Measurements from ENCODE around the gene CALCOCO1. TPM values are rescaled to one million over a fixed set of nuclear protein-coding genes. Genes with fewer than 3 reads are reported as not detected.

Gene CALCOCO1
- total RNA-seq, 1 donor from 2014 or later: 147 TPM

DNA sequence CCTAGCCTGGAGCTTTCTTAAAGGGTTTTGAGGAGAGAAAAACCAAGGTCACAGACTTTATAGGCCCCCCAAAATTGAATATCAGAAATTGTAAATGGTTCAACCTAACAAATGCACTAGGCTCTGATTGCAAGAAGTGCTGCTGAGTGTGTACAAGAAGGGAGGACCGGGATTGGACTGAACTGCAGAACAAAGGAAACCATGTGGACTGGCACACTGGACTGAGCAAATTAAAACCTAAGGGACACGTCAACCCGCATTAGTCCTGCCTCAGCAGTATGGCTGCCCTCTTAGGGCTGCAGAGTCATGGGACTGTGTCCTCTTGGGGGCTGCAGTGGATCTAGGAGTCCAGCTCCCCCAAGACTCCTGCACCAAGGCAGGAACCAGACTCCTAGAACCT is 25.4 kb upstream of the CALCOCO1 start:
- DNase-seq (ENCODE audit: low read depth): no peak

DNA sequence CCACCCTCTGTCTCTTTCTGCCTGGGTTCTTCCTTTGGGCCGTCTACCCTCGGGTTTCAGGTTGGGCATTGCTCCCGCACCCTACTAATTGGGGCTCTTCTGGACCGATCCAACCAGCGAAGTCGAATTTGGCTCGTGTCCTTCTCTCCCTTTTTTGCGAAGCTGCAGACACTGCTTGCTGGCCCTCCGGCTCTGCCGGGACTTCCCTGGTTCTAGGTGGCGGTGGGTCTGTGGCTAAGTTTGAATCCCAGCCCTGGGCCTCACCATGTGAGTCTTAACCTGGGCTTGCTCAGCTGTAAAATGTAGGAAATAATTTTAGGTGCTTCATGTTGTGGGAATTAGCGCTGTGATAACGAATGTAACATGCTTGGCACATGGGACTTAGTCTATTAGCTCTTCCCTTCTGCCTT is 24.9 kb upstream of the CALCOCO1 start:
- DNase-seq (ENCODE audit: low read depth): no peak

DNA sequence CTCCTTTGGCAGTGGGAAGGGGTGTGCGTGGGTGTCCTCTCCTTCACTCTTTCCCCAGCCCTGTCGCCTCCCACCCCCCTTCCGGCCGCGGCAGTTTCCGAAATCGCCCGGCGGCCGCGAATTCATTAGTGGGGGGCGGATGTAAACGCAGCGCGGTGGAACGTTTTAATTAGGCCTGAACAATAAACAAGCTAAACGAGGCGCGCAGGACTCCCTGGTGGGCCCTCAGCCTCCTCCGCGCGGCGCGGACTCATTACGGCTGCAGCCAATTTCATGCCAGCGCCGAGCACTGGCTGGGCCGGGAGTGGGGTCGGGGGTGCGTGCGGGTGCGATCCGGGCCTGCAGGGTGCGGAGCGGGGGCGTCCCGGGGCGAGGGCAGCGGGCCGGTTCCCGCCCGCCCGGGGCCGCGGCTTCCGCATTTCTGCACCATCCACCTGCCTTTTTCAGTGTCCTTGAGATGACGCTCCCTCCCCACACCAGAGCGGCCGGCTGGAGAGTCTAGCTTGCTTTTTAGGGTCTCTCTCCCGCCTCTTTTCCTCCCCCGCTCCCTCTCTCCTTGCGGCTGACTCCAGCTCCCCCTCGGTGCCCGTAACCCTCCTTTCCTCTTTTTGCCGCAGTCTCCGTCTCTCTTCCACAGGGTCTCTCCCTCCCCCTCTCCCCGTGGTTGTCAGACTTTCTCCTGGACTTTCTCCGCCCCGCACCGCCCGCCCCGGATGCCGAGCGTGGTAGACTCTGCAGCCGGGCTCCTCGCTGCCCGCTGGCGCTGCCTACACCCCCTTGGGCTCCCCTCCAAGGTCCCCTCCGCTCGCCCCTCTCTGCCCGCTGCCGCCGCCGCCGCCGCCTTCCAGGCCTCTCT is 24.3 kb upstream of the CALCOCO1 start, which contains the start of gene CISTR:
TSS of gene CISTR (minus strand) at position 644 of the 856 bp plus-strand sequence.
- no peak for DNase-seq (ENCODE audit: low read depth)

DNA sequence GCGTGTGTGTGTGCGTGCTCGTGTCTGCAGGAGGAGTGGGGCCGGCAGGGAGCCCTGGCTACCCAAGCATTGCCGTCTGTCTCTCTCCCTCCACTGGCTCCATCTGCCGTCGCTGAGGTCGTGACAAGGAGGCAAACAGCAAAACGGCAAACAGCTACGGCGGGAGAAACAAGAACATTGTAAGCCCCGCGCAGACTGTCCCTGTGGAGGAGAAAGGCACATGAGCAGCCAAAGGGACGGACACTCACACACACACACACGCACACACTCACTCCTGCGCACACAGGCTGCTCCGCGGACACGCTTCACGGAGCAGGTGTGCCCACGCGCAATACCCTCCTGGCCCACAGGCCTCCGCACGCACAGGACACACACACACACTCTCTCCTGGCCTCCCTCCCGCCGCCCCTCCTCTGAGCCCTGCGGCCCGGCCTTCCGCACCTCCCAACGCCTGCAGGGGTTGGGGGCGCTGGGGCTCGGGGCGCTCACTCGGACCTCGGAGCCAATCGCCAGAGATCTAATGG is 23.6 kb upstream of the CALCOCO1 start:
- peak; percentile 34 for DNase-seq (ENCODE audit: low read depth)

DNA sequence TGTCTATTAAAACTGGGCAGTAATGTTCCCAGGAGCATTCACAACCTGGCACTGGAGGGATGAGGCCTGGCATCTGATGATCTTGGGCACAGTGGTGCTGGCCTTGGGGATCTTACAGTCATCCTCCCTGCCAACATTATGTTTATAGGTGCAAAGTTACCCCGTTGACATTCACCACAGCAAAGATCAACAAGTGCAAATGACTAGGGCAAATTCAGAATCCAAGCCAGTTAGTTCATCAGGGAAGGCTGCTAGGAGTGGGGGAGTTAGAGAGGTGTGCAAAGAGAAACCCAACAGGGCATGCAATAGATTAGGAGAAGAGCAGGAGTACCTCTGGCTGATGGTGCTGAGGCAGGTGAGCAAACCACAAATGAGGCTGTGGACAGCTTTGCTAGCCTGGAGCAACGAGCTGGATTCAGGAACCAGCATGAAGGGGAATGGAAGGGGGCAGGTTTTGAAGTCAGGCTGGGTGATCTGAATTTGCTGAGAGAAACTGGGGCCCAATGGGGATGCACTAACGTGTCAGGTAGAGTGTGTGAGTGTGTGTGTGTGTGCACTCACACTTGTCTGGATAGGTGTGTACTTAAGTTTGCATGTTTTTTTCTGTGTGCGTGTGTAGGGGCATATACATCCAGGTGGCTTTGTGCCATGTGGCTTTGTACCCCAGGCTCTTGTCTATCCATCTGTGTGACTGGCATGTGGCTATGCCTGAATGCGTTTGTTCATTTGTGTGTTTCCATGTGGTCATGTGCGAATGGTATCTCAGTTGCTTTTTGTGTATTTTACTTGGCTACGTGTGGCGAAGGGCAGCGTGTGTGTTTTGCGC is 22.9 kb upstream of the CALCOCO1 start:
- DNase-seq (ENCODE audit: low read depth): no peak

DNA sequence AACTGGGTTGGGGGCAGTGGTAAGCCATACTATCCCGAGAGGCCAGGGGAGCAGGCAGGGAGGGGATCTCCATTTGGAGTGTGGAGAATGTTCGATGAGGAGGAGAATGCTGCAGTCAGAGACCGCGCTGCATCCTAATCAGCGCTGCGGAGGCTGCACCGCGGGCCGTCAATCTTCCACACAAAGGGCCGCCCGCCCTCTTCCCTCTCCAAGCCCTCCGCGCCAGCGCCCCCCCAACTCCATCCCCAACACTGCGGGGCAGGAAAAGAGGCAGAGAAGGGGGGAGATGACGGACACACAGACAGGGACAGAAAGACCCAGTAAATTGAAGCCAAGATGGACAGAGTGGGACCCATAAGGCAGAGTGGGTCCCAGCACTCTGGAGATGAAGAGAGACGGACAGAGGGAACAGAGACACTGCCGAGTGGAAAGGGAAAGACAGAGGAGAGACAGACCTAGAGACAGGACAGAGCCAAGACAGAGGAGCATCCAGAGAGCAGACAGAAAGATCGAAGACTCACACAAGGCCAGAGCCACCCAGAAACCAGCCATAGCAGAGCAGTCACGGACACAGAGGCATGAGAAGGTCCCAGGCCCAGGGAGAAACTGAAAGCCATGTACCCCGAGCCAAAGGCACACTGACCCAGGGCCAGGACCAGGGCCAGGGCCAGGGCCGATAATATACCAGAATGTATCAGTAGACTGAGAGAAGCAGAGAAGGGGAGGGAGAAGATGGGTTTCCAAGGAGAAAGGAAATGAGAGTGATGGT is 21.0 kb upstream of the CALCOCO1 start:
- no peak for DNase-seq (ENCODE audit: low read depth)

DNA sequence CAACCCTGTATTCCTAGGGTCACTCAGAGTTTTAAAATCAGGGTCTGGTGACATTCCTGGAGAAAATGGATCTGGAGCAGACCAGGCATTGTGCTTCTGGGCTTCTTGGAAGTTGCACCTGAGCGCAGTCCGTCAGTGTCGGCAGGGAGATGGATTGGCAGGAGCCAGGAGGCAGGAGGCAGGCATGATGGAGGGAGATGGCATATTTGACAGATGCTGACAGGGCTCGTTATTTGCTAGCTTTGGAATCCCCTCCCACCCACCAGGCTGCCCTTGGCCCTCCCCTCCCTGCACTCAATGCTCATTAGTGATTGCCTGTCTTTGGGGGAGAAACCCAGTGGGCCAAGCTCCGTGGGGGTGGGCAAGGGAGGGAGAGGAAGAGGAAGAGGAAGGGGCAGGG is 19.8 kb upstream of the CALCOCO1 start:
- DNase-seq (ENCODE audit: low read depth): no peak

DNA sequence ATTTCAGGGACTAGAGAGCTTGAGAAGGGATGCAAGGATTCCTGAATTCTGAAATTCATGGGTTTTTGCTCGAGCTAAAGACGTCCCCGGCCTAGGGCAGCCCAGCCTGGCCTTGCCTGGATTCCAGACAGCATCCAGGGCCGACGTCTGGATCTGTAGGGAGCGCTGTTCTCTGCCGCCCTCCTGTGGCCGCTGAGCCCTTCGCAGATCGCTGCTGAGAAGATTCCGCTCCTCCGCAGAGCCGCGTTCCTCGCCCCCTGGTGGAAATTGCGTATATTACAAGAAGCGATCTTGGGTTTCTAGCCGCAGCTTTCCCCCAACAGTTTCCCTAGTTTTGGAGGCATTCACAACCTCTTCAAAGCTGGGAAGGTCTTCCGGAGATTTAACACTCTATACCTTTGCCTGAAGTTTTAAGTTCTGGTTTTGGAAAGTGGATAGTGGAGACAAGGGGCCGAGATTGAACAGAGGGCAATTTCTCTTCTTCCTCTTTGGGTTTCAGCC is 19.4 kb upstream of the CALCOCO1 start:
- DNase-seq (ENCODE audit: low read depth): peak; percentile 90

DNA sequence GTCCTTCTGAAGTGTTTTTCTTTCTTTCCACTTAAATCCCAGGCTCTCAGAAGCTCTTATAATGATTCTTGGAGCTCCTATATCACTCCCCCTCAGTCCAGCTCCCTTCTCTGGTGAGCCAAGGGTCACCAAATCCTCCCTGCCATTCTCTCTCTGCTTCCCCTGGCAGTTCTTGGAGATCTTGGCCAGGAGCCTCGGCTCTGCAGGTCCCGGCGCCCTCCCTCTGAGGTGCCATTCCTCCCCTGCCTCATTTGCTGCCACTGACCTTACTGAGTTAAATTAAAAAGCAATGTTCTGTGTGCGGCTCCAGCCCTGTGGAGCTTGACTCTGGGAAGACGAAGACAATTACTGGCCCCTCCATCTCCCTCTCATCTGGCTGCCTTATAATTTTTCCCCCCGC is 17.5 kb upstream of the CALCOCO1 start:
- no peak for DNase-seq (ENCODE audit: low read depth)

DNA sequence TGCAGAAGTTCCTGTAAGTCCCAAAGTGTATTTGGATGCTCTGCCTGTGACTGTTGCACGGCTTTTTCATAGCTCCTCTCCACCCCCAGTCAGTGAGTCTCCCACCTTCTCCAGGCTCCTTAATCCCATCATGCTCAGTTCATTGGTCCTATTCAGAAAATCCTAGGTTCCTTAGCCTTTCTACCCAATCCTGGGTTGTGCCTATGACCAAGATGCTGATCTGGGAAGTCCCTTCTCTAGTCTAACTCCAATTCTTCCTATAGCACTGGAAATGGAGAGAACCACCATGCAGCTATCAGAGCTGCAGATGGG is 16.8 kb upstream of the CALCOCO1 start:
- no peak for DNase-seq (ENCODE audit: low read depth)

DNA sequence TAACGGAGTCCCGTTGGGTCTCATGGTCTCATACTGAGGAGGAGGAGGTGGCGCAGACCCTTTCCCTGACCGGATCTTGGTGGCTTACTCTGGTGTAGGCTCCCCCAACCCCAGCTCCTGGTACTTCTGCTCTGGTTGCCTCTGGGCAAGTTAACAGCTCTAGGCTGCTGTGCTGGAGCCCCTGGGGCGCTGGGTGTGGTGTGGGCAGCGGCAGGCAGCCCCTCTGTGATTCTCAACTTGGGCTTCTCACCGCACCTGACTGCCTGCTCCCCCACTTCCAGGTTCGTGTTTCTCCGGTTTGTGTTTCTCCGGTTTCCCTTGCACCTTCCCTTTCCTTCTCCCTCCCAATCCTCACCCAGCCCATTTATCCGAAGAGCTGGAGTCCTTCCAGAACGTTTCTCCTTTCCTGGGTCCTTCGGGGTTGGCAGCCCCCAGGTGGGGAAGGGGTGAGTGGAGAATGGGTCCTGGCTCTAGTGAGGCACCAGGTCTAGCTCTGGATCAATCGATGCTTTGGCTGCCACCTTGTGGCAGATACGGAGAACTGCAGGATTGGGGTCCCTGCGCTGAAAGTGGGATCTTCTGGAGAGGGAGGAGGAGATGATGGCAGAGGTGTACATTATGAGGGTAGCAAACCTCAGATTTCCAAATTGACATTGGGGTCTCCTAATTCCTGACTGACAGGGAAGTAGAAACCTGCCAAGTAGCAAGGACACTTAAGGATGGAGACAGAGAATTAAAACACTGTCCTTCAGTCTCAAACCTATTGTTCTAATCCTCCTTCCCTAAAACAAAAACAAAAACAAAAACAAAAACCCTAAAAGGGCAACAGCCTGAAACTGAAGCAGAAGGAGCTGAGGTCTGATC is 16.2 kb upstream of the CALCOCO1 start:
- peak; percentile 75 for DNase-seq (ENCODE audit: low read depth)

DNA sequence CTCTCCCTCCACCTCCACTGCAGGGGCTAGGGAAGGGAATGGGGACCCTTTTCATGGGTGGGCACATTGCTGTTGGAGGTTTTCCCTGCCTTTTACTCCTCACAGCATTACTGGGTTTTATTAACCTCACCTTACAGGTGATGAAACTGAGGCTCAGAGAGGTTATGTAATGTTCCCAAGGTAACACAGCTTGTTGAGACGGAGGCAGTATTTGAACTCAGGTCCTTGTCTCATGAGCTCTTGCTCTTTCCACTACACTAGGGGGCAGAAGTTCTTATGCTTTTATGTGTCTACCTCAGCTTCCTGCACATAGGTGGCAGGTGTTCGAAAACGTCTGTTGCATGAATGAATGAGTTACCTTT is 12.9 kb upstream of the CALCOCO1 start:
- DNase-seq (ENCODE audit: low read depth): no peak

DNA sequence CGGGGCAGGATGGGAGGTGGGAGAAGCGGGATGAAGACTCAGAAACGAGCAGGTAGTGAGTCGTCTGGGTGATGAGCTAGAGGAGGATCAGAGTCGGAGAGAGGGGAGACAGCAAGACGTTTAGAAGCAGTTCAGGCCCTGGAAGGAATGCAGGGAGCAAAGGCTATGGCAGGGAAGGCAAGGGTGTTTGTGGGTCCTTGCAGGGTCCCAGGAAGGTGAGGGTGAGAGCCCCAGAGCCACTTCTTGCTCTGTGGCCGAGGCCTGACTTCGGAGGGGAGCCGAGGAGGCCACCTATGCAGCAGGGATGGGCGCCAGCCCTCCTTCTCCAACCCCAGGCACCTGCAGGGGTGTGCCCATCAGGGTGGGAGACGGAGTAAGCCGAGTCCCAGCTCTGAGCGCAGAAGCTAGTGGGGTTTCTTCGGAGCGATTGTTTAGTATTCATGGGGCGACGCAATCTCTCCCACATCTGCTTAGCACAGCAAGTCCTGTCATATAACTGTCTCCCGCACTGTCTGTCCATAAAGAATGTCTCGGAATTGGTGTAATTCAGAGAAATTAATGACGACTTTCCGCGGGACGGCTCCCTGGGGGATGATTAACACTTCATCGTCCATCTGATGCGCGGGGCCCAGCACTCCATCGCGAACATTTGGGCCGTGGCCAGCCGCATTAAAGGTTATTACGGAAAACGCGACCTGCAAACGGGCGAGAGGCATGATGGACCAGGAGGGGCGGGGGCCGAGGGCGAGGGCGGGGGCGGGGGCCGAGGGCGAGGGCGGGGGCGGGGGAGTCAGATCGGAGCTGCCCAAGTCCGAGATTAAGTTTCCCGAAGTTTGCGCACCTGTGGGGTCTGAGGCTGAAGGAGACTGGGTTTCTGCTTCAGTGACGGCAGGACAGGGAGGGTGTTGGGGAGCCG is 12.2 kb upstream of the CALCOCO1 start:
- DNase-seq (ENCODE audit: low read depth): no peak

DNA sequence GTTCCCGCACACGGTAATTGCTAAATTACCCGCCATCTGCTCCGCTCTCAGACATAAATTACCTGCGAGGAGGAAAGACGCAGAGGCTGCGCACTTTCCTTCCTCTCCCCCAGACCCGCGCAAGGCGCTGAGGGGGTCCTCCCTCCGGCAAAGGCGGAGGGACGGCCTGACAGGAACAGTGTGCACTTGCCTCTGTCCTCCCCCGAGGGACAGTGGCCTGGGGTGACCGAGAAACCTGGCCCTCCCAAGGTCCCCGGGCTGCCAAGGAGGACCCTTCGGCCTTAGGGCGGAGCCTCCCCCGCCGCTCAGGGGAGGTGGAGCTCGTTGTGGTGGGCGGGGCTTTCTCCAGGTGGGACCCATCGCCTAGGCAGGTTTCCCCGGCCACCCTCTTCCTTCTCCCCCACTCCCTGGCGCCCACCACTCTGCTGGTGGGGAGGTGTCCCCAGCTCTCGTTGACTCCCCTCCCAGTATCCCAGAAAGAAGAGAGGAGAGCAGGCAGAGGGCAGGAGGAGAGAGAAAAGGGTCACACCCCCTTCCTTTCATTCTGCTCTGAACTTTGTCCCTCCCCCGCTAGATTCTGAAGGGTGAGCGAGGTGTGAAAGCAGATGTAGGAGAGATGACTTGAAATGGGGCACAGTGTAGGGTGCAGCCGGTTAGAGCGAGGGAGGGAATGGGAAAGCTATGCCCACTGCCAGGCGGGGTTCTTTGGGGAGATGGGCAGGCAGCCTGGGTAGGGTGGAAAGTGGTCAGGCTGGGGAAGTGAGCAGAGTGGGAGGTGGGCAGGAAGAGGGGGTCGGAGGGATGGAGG is 11.4 kb upstream of the CALCOCO1 start:
- DNase-seq (ENCODE audit: low read depth): no peak

DNA sequence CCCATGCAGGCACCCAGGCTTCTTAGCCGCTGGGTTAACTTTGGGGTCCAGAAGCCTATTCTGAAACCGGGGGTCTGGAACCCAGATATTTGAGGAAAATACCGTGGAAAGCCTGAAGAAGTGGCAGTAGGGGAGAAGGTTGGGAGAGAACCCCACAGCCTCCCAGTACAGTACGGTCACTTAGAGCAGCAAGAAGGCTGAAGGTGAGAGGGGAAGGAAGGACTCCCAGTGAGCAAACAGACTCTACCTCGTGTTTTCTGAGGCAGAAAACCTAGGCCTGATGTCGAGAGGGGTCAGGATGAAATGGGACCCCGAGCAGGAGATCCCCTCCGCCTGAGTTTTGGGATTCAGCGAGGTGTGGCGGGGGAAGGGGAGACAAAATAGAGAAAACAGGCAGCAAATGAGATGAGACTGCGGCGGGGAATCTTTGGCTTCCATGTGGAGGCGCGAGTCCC is 10.7 kb upstream of the CALCOCO1 start:
- DNase-seq (ENCODE audit: low read depth): no peak

DNA sequence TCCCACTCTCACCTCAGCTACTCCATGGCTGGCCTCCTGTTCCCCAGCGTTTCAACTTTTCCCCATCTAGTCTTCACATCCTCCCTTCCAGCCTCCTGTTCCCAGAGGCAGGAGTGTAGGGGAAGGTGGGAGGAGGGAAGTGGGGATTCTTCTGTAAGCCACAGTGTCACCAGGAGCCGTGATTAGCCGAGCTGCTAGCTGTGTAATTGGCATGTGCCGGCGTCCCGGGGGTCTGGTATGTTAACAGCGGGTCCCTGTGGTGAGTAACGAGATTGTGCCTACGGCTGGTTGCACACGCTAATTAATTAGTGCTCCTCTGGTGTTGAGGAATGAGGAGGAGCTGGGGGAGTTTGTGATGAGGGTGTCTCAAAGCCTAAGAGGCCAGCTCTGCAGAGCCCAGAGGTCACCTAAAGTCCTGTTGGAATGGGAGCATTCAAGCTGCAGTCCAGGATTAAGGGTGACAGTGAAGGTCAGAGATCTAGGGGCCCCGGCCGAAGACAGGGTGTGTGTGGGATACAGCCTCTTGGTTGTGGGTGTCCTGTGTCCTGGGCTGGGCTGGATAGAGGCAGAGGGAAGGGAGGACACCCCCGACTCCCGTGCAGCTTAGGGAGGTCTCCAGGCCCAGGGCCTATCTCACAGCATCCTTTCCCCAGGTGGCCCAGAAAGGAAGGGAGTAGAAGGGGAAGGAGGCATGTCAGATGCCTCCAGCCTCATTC is 10.0 kb upstream of the CALCOCO1 start:
- DNase-seq (ENCODE audit: low read depth): no peak

DNA sequence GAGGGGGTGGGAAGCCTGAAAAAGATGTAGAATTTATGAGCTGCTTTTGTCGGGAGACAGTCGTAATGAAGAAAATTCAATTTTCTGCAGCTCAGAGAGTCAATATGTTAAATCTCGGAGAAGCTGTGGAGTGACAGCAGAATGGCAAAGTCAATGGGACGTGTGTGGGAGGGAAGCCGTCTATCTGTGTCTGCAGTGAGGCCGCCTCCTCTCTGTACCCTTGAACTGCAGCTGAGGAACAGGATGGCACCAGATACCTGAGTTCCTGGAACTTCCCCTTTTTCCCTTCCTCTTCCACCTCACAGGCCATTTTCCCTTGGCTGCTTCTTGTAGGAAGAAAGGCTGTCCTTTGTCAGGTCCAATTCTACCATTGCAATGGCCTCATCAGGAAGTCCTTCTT is 9.3 kb upstream of the CALCOCO1 start:
- no peak for DNase-seq (ENCODE audit: low read depth)

DNA sequence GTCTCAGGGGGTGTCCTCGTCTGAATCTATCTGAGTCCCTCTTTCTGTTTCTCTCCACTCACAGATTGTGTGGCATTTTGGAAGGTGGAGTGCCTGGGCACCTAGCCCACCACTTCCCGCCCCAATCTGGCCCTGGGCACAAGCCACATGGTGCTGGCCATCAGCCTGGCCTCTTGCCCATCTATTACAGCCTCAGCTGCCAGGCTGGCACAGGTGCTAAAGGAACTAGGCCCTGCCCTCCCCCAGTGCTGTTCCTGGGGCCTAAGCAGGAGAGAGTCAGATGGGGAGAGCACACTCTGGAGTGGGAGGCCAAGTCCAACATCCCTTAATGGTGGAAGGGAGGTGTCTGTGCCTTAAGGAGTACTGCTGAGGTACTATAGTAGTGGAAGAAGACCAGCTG is 8.3 kb upstream of the CALCOCO1 start:
- DNase-seq (ENCODE audit: low read depth): peak; percentile 86

Data from myocyte (in vitro differentiated cells).